ENCODE measurements around the gene NECTIN4. TPM values are rescaled to one million over a fixed set of nuclear protein-coding genes. Genes with fewer than 3 reads are reported as not detected.

Gene NECTIN4
- total and polyA plus RNA-seq, 2 of the 8 experiments (the other 6 are each of a cell fraction or from before 2014, with no cell fraction given) = 0.19 to 0.71 TPM

- no peak for TF ChIP-seq CHD7 (IDR thresholded peaks at IDR 0.05; ENCODE audit: insufficient replicate concordance, low read length)
Observed at GRCh38 chr1:161069731-161070270, 19.6 kb downstream of the NECTIN4 start, which contains the start of gene ARHGAP30 (continued).
